ENCODE results near the gene TEX11.

DNA sequence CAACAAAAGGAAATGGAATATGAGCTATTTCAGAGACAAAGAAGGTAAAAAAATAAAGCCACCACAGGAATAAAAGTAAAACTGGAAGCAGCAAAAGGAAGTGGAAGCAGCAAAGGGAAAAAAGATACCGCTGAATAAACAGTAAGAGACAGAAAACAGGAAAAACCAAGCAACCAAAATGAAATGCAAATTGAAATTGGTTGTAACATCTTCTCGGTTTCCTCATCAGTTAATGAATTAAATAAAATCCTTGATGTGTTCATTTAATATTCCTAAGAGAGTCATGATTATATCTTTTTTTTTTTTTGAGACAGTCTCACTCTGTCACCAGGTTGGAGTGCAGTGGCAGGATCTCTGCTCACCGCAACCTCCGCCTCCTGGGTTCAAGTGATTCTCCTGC, 331.1 kb downstream of the TEX11 start:
- no peak for TF ChIP-seq EZH2 (IDR thresholded peaks at IDR 0.05; ENCODE audit: low read depth, unreplicated experiment)
- no peak for TF ChIP-seq EZH2phosphoT487 (IDR thresholded peaks at IDR 0.05; ENCODE audit: unreplicated experiment)
- TF ChIP-seq, protein P1, sequence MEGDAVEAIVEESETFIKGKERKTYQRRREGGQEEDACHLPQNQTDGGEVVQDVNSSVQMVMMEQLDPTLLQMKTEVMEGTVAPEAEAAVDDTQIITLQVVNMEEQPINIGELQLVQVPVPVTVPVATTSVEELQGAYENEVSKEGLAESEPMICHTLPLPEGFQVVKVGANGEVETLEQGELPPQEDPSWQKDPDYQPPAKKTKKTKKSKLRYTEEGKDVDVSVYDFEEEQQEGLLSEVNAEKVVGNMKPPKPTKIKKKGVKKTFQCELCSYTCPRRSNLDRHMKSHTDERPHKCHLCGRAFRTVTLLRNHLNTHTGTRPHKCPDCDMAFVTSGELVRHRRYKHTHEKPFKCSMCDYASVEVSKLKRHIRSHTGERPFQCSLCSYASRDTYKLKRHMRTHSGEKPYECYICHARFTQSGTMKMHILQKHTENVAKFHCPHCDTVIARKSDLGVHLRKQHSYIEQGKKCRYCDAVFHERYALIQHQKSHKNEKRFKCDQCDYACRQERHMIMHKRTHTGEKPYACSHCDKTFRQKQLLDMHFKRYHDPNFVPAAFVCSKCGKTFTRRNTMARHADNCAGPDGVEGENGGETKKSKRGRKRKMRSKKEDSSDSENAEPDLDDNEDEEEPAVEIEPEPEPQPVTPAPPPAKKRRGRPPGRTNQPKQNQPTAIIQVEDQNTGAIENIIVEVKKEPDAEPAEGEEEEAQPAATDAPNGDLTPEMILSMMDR (conservative IDR thresholded peaks at IDR 0.05; ENCODE audit: low read depth in 2 of 2), result no peak
- no peak for TF ChIP-seq JUNB (IDR thresholded peaks at IDR 0.05; ENCODE audit: unreplicated experiment)
- no peak for TF ChIP-seq POLR2AphosphoS5 (IDR thresholded peaks at IDR 0.05; ENCODE audit: low read depth)
- no peak for TF ChIP-seq NANOG (IDR thresholded peaks at IDR 0.05; ENCODE audit: borderline replicate concordance)
- TF ChIP-seq CREB1 (CRISPR knock-in tag; IDR thresholded peaks at IDR 0.05; ENCODE audit: low read depth), result no peak
- TF ChIP-seq, protein P2, sequence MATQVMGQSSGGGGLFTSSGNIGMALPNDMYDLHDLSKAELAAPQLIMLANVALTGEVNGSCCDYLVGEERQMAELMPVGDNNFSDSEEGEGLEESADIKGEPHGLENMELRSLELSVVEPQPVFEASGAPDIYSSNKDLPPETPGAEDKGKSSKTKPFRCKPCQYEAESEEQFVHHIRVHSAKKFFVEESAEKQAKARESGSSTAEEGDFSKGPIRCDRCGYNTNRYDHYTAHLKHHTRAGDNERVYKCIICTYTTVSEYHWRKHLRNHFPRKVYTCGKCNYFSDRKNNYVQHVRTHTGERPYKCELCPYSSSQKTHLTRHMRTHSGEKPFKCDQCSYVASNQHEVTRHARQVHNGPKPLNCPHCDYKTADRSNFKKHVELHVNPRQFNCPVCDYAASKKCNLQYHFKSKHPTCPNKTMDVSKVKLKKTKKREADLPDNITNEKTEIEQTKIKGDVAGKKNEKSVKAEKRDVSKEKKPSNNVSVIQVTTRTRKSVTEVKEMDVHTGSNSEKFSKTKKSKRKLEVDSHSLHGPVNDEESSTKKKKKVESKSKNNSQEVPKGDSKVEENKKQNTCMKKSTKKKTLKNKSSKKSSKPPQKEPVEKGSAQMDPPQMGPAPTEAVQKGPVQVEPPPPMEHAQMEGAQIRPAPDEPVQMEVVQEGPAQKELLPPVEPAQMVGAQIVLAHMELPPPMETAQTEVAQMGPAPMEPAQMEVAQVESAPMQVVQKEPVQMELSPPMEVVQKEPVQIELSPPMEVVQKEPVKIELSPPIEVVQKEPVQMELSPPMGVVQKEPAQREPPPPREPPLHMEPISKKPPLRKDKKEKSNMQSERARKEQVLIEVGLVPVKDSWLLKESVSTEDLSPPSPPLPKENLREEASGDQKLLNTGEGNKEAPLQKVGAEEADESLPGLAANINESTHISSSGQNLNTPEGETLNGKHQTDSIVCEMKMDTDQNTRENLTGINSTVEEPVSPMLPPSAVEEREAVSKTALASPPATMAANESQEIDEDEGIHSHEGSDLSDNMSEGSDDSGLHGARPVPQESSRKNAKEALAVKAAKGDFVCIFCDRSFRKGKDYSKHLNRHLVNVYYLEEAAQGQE (IDR thresholded peaks at IDR 0.05; ENCODE audit: unreplicated experiment), result no peak
- TF ChIP-seq, protein P3, sequence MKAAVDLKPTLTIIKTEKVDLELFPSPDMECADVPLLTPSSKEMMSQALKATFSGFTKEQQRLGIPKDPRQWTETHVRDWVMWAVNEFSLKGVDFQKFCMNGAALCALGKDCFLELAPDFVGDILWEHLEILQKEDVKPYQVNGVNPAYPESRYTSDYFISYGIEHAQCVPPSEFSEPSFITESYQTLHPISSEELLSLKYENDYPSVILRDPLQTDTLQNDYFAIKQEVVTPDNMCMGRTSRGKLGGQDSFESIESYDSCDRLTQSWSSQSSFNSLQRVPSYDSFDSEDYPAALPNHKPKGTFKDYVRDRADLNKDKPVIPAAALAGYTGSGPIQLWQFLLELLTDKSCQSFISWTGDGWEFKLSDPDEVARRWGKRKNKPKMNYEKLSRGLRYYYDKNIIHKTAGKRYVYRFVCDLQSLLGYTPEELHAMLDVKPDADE (IDR thresholded peaks at IDR 0.05), result no peak
- TF ChIP-seq, protein P4, sequence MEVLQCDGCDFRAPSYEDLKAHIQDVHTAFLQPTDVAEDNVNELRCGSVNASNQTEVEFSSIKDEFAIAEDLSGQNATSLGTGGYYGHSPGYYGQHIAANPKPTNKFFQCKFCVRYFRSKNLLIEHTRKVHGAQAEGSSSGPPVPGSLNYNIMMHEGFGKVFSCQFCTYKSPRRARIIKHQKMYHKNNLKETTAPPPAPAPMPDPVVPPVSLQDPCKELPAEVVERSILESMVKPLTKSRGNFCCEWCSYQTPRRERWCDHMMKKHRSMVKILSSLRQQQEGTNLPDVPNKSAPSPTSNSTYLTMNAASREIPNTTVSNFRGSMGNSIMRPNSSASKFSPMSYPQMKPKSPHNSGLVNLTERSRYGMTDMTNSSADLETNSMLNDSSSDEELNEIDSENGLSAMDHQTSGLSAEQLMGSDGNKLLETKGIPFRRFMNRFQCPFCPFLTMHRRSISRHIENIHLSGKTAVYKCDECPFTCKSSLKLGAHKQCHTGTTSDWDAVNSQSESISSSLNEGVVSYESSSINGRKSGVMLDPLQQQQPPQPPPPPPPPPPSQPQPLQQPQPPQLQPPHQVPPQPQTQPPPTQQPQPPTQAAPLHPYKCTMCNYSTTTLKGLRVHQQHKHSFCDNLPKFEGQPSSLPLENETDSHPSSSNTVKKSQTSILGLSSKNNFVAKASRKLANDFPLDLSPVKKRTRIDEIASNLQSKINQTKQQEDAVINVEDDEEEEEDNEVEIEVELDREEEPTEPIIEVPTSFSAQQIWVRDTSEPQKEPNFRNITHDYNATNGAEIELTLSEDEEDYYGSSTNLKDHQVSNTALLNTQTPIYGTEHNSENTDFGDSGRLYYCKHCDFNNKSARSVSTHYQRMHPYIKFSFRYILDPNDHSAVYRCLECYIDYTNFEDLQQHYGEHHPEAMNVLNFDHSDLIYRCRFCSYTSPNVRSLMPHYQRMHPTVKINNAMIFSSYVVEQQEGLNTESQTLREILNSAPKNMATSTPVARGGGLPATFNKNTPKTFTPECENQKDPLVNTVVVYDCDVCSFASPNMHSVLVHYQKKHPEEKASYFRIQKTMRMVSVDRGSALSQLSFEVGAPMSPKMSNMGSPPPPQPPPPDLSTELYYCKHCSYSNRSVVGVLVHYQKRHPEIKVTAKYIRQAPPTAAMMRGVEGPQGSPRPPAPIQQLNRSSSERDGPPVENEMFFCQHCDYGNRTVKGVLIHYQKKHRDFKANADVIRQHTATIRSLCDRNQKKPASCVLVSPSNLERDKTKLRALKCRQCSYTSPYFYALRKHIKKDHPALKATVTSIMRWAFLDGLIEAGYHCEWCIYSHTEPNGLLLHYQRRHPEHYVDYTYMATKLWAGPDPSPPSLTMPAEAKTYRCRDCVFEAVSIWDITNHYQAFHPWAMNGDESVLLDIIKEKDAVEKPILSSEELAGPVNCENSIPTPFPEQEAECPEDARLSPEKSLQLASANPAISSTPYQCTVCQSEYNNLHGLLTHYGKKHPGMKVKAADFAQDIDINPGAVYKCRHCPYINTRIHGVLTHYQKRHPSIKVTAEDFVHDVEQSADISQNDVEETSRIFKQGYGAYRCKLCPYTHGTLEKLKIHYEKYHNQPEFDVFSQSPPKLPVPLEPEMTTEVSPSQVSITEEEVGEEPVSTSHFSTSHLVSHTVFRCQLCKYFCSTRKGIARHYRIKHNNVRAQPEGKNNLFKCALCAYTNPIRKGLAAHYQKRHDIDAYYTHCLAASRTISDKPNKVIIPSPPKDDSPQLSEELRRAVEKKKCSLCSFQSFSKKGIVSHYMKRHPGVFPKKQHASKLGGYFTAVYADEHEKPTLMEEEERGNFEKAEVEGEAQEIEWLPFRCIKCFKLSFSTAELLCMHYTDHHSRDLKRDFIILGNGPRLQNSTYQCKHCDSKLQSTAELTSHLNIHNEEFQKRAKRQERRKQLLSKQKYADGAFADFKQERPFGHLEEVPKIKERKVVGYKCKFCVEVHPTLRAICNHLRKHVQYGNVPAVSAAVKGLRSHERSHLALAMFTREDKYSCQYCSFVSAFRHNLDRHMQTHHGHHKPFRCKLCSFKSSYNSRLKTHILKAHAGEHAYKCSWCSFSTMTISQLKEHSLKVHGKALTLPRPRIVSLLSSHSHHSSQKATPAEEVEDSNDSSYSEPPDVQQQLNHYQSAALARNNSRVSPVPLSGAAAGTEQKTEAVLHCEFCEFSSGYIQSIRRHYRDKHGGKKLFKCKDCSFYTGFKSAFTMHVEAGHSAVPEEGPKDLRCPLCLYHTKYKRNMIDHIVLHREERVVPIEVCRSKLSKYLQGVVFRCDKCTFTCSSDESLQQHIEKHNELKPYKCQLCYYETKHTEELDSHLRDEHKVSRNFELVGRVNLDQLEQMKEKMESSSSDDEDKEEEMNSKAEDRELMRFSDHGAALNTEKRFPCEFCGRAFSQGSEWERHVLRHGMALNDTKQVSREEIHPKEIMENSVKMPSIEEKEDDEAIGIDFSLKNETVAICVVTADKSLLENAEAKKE (CRISPR knock-in tag; IDR thresholded peaks at IDR 0.05), result no peak
